Epithelial cell of esophagus (primary cell): ENCODE results near the gene MCM10.
A peak's percentile ranks its signal among the peaks of the same experiment; 100 is the strongest.

ENCODE experiments used
- DNase-seq: peaks from one replicate; pipeline ENCODE4 v3.0.0; 2010; ENCODE audit warnings: low read depth
- H3K4me3 ChIP-seq: 2 replicates; pipeline ENCODE4 v1.5.1; 2011; ENCODE audit warnings: mild to moderate bottlenecking, low read length, control low read depth
- CTCF ChIP-seq: IDR thresholded peaks from 2 replicates; pipeline ENCODE4 v1.5.1; 2011; ENCODE audit warnings: low read depth, mild to moderate bottlenecking, low read length, control low read depth, inconsistent platforms; ENCODE audit not compliant: insufficient read depth; ENCODE audit errors: missing control alignments

Gene MCM10

GRCh38 chr10:13160934-13161856 lies at the start of gene MCM10:
MCM10 (plus strand) TSS chr10:13161558; CDS start chr10:13164203, 2,645 bp downstream.
- peak; percentile 82 for TF ChIP-seq CTCF
- DNase-seq: peak; percentile 100
- peak within 1 kb of the TSS; percentile 62 for H3K4me3 ChIP-seq

GRCh38 chr10:13113544-13113943 lies 47.8 kb upstream of the MCM10 start:
- no peak overlapping the region for H3K4me3 ChIP-seq
- TF ChIP-seq CTCF: no peak
- DNase-seq: no peak

- no peak overlapping the region for H3K4me3 ChIP-seq
- DNase-seq: no peak
- TF ChIP-seq CTCF: no peak
Observed at GRCh38 chr10:13115832-13116803, 45.2 kb upstream of the MCM10 start.

GRCh38 chr10:13117841-13118783 lies 43.2 kb upstream of the MCM10 start:
- TF ChIP-seq CTCF: no peak
- no peak for DNase-seq
- no peak overlapping the region for H3K4me3 ChIP-seq

GRCh38 chr10:13118784-13119410 lies 42.5 kb upstream of the MCM10 start:
- H3K4me3 ChIP-seq: no peak overlapping the region
- DNase-seq: no peak
- TF ChIP-seq CTCF: no peak
